AG04449 (cell line): ENCODE data around the gene FDPS.
A peak's percentile ranks its signal among the peaks of the same experiment; 100 is the strongest.

Experiments used
- CTCF ChIA-PET: fragments of 350-600 bp; formaldehyde crosslinking; extraction: SDS; loops from one replicate; lab custom pipeline; 2021; ENCODE audit warnings: antibody characterized with exemption; lab: Yijun Ruan, JAX
- POLR2A ChIA-PET: fragments of 400-600, 350-600 bp; formaldehyde crosslinking; extraction: SDS; loops from one replicate; lab custom pipeline; 2020; ENCODE audit warnings: antibody characterized with exemption, inconsistent platforms; lab: Yijun Ruan, JAX
- DNase-seq: peaks from one replicate; pipeline ENCODE4 v3.0.0-alpha.2; 2010; ENCODE audit warnings: low read depth, low spot score
- H3K4me3 ChIP-seq: 2 replicates; pipeline ENCODE4 v1.5.1; 2011; ENCODE audit warnings: low read depth, mild to moderate bottlenecking, control low read depth, low read length
- TF ChIP-seq, protein P1 (sequence below): IDR thresholded peaks from one replicate; pipeline ENCODE4 v1.5.1; 2011; ENCODE audit warnings: mild to moderate bottlenecking, moderate library complexity, low read length, control low read depth, inconsistent platforms; ENCODE audit not compliant: insufficient read depth; ENCODE audit errors: missing control alignments

Gene FDPS

DNA sequence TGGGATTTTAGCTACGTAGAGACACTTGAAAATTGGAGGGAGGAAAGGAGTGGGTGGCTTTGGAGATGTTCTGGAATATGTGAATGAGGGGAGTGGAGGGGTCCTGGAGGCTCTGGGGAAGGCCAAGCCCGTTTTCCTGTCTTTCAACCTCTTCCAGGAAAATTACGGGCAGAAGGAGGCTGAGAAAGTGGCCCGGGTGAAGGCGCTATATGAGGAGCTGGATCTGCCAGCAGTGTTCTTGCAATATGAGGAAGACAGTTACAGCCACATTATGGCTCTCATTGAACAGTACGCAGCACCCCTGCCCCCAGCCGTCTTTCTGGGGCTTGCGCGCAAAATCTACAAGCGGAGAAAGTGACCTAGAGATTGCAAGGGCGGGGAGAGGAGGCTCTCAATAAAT, 11.6 kb downstream of the FDPS start:
- POLR2A ChIA-PET: interaction anchor here (1.9 to 2.4 kb wide), 2 partner anchors 47 to 69 kb away, joined by 9 to 10 read pairs; partner anchors contain the start of gene CLK2
- peak overlapping the region; percentile 84 for H3K4me3 ChIP-seq

DNA sequence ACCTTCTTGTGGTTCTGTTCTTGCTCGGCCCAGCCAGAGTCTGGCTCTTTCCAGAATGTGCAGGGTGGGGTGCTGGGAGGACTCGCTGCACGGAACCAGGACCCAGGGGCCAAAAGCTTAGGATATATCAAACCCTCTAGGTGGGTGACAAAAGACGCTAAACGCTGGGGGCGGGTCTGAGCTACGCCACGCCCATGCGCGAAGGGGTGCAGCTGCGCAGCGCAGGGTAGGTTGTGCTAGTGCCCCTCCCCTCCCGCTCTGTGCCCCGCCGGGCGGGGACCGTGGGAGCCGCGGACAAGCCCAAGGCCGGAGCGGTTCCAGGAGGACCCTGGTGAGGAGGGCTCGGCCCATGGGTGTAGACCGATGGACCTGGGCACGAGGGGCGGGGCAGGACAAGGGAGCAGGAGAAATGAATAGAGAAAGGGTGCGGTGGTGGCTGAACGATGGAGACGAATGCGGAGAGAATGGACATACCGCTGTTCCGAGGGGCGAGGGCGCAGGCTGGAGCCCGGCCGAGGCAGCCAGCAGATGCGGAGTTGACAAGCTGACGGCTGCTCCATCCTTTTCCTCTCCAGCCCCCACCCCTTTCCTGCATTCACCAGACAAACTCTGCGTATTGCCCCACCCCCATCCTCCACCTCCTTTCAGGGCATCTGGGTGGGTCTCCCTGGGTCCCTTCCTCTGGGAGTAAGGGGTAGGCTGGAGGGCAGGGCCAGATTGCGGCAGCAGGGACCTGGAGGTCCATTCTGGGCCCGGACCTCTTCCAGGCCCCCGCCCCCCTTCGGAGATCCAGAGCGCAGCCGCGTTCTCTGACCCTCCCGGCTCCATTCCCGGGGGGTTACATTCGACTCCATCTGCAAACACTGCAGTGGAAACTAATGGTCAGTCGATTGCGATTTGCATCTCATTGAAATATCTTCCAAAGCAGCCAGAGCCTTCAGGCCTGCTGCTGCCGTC, 12.3 kb downstream of the FDPS start, which contains the start of gene RUSC1:
Gene RUSC1, plus strand, starts transcription at position 234 of the 957 bp plus-strand sequence. CDS start 880 bp downstream, outside the sequence.
- H3K4me3 ChIP-seq: peak within 1 kb of the TSS; percentile 84
- ChIA-PET POLR2A (interaction anchor here (1.9 to 2.4 kb wide), 2 partner anchors 48 to 70 kb away, joined by 9 to 10 read pairs; partner anchors contain the start of gene CLK2), CTCF (interaction anchor here (0.8 to 13.1 kb wide), 14 partner anchors 9 to 326 kb away, joined by 3 to 253 read pairs (median 5); partner anchors contain the start of genes CLK2, ENTREP3, FDPS and HCN3)
- TF ChIP-seq, protein P1, sequence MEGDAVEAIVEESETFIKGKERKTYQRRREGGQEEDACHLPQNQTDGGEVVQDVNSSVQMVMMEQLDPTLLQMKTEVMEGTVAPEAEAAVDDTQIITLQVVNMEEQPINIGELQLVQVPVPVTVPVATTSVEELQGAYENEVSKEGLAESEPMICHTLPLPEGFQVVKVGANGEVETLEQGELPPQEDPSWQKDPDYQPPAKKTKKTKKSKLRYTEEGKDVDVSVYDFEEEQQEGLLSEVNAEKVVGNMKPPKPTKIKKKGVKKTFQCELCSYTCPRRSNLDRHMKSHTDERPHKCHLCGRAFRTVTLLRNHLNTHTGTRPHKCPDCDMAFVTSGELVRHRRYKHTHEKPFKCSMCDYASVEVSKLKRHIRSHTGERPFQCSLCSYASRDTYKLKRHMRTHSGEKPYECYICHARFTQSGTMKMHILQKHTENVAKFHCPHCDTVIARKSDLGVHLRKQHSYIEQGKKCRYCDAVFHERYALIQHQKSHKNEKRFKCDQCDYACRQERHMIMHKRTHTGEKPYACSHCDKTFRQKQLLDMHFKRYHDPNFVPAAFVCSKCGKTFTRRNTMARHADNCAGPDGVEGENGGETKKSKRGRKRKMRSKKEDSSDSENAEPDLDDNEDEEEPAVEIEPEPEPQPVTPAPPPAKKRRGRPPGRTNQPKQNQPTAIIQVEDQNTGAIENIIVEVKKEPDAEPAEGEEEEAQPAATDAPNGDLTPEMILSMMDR: no peak
- DNase-seq: no peak

More for the DNA sequence above, 11.6 kb downstream of the FDPS start:
- no peak for DNase-seq
- TF ChIP-seq, protein P1: no peak
- CTCF ChIA-PET: interaction anchor here (0.8 to 13.1 kb wide), 5 partner anchors 13 to 327 kb away, joined by 3 to 253 read pairs (median 3); partner anchors contain the start of gene ENTREP3

DNA sequence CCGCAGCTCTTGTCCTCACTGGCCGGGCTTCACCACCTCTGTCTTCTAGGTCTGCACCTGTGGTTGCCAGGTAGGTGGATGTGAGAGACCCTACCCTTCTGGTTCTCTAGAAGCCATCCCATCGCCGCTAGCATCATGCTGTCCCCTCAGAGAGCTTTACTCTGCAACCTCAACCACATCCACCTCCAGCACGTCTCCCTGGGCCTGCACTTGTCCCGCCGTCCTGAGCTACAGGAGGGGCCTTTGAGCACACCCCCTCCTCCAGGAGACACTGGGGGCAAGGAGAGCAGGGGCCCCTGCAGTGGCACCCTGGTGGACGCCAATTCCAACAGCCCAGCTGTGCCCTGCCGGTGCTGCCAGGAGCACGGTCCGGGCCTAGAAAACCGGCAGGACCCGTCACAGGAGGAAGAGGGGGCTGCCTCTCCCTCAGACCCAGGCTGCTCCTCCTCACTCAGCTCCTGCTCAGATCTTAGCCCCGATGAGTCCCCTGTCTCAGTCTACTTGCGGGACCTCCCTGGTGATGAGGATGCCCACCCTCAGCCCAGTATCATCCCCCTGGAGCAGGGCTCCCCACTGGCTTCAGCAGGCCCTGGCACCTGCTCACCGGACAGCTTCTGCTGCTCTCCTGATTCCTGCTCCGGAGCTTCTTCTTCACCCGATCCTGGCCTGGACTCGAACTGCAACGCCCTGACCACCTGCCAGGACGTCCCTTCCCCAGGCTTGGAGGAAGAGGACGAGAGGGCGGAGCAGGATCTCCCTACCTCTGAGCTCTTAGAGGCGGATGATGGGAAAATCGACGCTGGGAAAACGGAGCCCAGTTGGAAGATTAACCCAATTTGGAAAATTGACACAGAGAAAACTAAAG, 13.2 kb downstream of the FDPS start:
- peak overlapping the region; percentile 84 for H3K4me3 ChIP-seq
- TF ChIP-seq, protein P1: no peak
- ChIA-PET CTCF (interaction anchor here (0.6 to 13.1 kb wide), 23 partner anchors 10 to 327 kb away, joined by 3 to 253 read pairs (median 4); partner anchors contain the start of genes CLK2, ENTREP3, FDPS and HCN3), POLR2A (interaction anchor here (0.6 to 2.4 kb wide), 5 partner anchors 49 to 241 kb away, joined by 3 to 10 read pairs (median 5); partner anchors contain the start of genes ASH1L, CLK2 and SCAMP3)
- DNase-seq: no peak

DNA sequence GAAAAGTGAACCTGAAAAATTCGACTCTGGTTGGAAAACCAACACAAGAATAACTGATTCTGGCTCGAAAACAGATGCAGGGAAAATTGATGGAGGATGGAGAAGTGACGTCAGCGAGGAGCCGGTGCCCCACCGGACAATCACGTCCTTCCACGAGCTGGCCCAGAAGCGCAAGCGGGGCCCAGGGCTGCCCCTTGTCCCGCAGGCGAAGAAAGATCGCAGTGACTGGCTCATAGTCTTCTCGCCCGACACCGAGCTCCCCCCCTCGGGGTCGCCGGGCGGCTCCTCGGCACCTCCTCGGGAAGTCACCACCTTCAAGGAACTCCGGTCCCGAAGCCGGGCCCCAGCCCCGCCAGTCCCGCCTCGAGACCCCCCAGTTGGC, 13.9 kb downstream of the FDPS start:
- H3K4me3 ChIP-seq: peak overlapping the region; percentile 84
- ChIA-PET CTCF (interaction anchor here (0.6 to 13.1 kb wide), 20 partner anchors 10 to 326 kb away, joined by 3 to 253 read pairs (median 4); partner anchors contain the start of genes CLK2, ENTREP3, FDPS and HCN3), POLR2A (interaction anchor here (0.6 to 1.0 kb wide), 3 partner anchors 60 to 240 kb away, joined by 3 to 5 read pairs (median 3); partner anchors contain the start of genes ASH1L and SCAMP3)
- no peak for DNase-seq
- TF ChIP-seq, protein P1: no peak

DNA sequence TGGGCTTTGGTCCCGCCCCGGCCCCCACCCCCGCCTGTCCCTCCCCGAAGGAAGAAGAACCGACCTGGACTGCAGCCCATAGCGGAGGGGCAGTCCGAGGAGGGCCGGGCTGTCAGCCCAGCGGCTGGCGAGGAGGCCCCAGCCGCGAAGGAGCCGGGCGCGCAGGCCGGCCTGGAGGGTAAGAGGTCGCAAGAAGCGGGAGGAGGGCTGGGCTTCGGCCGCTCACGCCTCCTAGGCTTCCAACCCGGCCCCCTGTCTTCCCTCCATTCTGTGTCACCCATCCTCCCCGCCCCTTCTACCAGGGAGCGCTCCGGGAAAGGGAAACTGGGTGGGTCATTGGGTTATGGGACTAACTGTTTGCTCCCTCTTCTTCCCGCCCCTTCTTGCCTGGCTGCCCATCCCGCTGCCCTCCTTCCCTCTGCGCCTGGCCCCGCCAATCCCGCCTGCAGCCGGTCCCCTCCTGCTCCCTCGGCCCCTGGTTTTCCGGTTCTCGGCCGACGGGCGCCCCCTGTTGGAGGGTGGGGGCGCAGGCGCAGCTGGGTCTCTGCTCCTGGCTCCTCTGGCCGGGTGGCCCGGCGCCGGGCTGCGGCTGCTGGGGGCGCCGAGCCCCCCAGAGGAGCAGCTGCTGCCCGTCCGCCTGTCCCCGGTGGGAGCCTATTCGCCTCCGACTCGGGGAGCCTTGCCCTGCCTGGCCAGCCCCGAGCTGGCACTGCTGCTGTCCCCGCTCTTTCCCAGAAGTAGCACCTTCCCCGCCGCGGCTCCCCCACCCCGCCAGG, 14.5 kb downstream of the FDPS start:
- ChIA-PET CTCF (interaction anchor here (0.7 to 13.1 kb wide), 25 partner anchors 11 to 325 kb away, joined by 3 to 253 read pairs (median 5); partner anchors contain the start of genes CLK2, ENTREP3, FDPS and HCN3), POLR2A (interaction anchor here (0.8 to 2.3 kb wide), 8 partner anchors 11 to 240 kb away, joined by 3 to 11 read pairs (median 4); partner anchors contain the start of genes ASH1L, CLK2, ENTREP3 and FDPS)
- TF ChIP-seq, protein P1: peak; percentile 95
- peak overlapping the region; percentile 84 for H3K4me3 ChIP-seq
- peak; percentile 70 for DNase-seq
